Panc1 (cell line): ENCODE results near the gene CYSRT1. TPM values are rescaled to one million over a fixed set of nuclear protein-coding genes. Genes with fewer than 3 reads are reported as not detected.

Experiments
- ATAC-seq: fragments of 200-7000 bp; cut with Tn5 transposase; 2 replicates; pipeline ENCODE4 v1.9.1; 2020; ENCODE audit warnings: mild to moderate bottlenecking, moderate library complexity
- Bru-seq: library from RNA; stranded (reverse); fragments of 400-500 nt; gene quantifications from one replicate; lab custom pipeline; 2021; lab: Mats Ljungman, UMichigan
- BruChase-seq, 2 experiments: library from RNA; stranded (reverse); fragments of 400-500 nt; gene quantifications; one replicate each; lab custom pipeline; 2021; lab: Mats Ljungman, UMichigan
- BruUV-seq: library from RNA; stranded (reverse); fragments of 400-500 nt; replicated peaks from 2 replicates; lab custom pipeline; 2021; lab: Mats Ljungman, UMichigan
- CTCF ChIA-PET: fragments of 300-600 bp; sonication (Branson Sonifier 250); formaldehyde crosslinking; loops from one replicate; lab custom pipeline; 2022; ENCODE audit warnings: antibody characterized with exemption; lab: Charles Lee
- POLR2A ChIA-PET: fragments of 300-600 bp; sonication (Branson Sonifier 250); formaldehyde crosslinking; loops from one replicate; lab custom pipeline; 2022; ENCODE audit warnings: antibody characterized with exemption; lab: Charles Lee
- DNase-seq: peaks from one replicate; pipeline ENCODE4 v3.0.0-alpha.2; 2010; ENCODE audit warnings: low read depth, low spot score
- H3K27ac ChIP-seq: 2 replicates; pipeline ENCODE4 v1.5.1; 2011; ENCODE audit warnings: mild to moderate bottlenecking, low read length, inconsistent platforms
- H3K27me3 ChIP-seq: fragments of 200-500 bp; sonication (Bioruptor generic); 2 replicates; pipeline ENCODE4 v1.6.0; 2014; ENCODE audit warnings: low read length, inconsistent platforms; ENCODE audit not compliant: control insufficient read depth, insufficient read depth
- H3K36me3 ChIP-seq: fragments of 200-500 bp; sonication (Bioruptor generic); 2 replicates; pipeline ENCODE4 v1.5.1; 2014; ENCODE audit warnings: inconsistent platforms, mild to moderate bottlenecking, low read length, moderate library complexity; ENCODE audit not compliant: control insufficient read depth, insufficient read depth
- H3K4me1 ChIP-seq: 2 replicates; pipeline ENCODE4 v1.5.1; 2011; ENCODE audit warnings: inconsistent platforms, mild to moderate bottlenecking, low read length, moderate library complexity; ENCODE audit not compliant: control insufficient read depth, insufficient read depth
- H3K4me3 ChIP-seq, 2 experiments: 2 replicates each; pipeline ENCODE4 v1.5.1; 2011 to 2012; ENCODE audit warnings: low read depth in 2 of 2, low read length in 2 of 2, mild to moderate bottlenecking in 2 of 2, inconsistent platforms in 1 of 2, moderate library complexity in 1 of 2
- H3K9me3 ChIP-seq: fragments of 200-500 bp; sonication (Bioruptor generic); 2 replicates; pipeline ENCODE4 v1.5.1; 2014; ENCODE audit warnings: low read depth, mild to moderate bottlenecking, inconsistent platforms, low read length, moderate library complexity; ENCODE audit not compliant: control insufficient read depth, insufficient read depth
- POLR2AphosphoS5 ChIP-seq: IDR thresholded peaks from 2 replicates; pipeline ENCODE4 v1.6.1; 2012; ENCODE audit warnings: mild to moderate bottlenecking, low read depth, low read length, moderate library complexity
- SIN3A ChIP-seq: IDR thresholded peaks from 2 replicates; pipeline ENCODE4 v1.6.1; 2012; ENCODE audit warnings: low read depth, mild to moderate bottlenecking, low read length, moderate library complexity, borderline replicate concordance; ENCODE audit not compliant: insufficient read depth
- TCF7L2 ChIP-seq: IDR thresholded peaks from 2 replicates; pipeline ENCODE4 v1.6.1; 2011; ENCODE audit warnings: mild to moderate bottlenecking, low read depth, low read length, inconsistent platforms
- in situ Hi-C: cut with HindIII; loops from 2 replicates; pipeline ENCODE4 v1.10.0; 2016; ENCODE audit warnings: low sequenced_read_pairs, low pct_unique_long_range_greater_than_20kb
- intact Hi-C: fragments of 100-400 bp; cut with micrococcal nuclease; formaldehyde crosslinking; loops from one replicate; pipeline ENCODE4 v1.10.0; 2022; ENCODE audit not compliant: unreplicated experiment
- long read RNA-seq: library from polyadenylated mRNA; unstranded; transcript quantifications from one replicate; pipeline ENCODE4 v2.0.0, GENCODE V29; 2021; ENCODE audit not compliant: unreplicated experiment
- polyA plus RNA-seq: library from polyadenylated mRNA; unstranded; fragments of >200 nt; gene quantifications from one replicate; pipeline ENCODE4 v1.2.1, GENCODE V29; 2012; ENCODE audit warnings: missing spikeins; ENCODE audit not compliant: insufficient read length
- total RNA-seq: library from RNA; stranded (reverse); gene quantifications from one replicate; pipeline ENCODE4 v1.2.1, GENCODE V29; 2021; ENCODE audit not compliant: unreplicated experiment
- TF ChIP-seq, protein P1 (sequence below), 2 experiments: IDR thresholded peaks; 2 replicates each; pipeline ENCODE4 v1.6.1; 2011 to 2012; ENCODE audit warnings: low read depth in 2 of 2, control low read depth in 1 of 2, low read length in 1 of 2, mild to moderate bottlenecking in 1 of 2, moderate library complexity in 1 of 2; ENCODE audit not compliant: insufficient read depth in 1 of 2
- TF ChIP-seq, protein P2 (sequence below): fragments of 450-650 bp; IDR thresholded peaks from 2 replicates; pipeline ENCODE4 v1.5.1; 2017; ENCODE audit warnings: mild to moderate bottlenecking

Gene CYSRT1, protein sequence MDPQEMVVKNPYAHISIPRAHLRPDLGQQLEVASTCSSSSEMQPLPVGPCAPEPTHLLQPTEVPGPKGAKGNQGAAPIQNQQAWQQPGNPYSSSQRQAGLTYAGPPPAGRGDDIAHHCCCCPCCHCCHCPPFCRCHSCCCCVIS
- total RNA-seq = 0.67 TPM
- 2.3 TPM for polyA plus RNA-seq
- percentile 33 among the genes with signal in this experiment for Bru-seq, nascent RNA
- percentile 39 among the genes with signal in this experiment for BruChase-seq, experiment 1, labeled RNA remaining after a 2-hour chase
- BruChase-seq, experiment 2, labeled RNA remaining after a 6-hour chase = percentile 35 among the genes with signal in this experiment
- long read RNA-seq = 0 reads

DNA sequence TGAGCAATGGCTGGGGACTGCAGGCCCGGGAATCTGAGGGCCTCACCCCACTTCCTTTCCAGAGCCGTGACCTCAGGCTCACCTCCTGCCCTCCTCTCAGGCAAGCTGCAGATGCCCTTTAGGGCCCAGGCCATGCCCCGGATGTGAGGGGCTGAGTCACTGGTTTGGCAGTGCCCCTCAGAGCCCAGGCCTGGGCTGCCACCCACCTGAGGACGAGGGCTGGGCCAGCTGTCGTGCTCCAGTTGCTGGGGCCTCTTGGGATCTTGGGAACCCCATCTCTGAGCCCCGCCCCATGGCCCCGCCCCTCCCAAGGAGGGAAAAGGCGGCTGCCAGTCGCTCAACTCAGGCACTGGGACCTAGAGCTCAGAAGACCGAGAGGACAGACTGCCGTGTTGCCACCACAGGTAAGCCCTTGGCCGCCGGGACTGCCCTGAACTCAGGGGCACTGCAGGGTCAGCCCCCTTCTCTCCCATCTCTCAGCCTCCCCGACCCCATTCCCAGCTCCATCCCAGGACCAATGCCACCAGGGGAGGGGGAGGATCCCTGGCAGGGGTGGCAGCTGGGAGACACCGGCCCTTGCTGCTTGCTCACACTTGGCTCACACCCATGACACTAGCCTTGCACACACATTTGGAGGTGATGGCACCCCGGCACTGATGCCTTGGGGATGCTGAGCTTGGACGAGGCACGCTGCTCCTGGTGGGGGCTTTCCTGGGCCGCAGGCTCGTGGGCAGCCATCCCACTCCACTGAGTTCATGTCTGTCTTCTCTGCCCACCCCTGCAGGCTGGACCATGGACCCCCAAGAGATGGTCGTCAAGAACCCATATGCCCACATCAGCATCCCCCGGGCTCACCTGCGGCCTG is at the start of gene CYSRT1:
Gene CYSRT1, plus strand, starts transcription at position 345 of the 865 bp plus-strand sequence. Its CDS starts 448 bp downstream, at position 793.
- intact Hi-C loops (loop anchor here (5.0 kb wide), 1 partner anchor 108 kb away; no protein-coding TSS in a partner anchor), in situ Hi-C loops (no loop called here)
- Histone ChIP-seq H3K4me1 (peaks cover 11% of the 10 kb centered on the region), H3K9me3 (no peaks in the 10 kb centered on the region), H3K4me3 (peak within 1 kb of the TSS; percentile 67 to 72), H3K27me3 (no peaks in the 10 kb centered on the region), H3K36me3 (peaks cover 2% of the 10 kb centered on the region; the same call in 1 of the 2 replicates), H3K27ac (peak within 1 kb of the TSS; percentile 82)
- DNase-seq = no peak
- BruUV-seq = no TSS peak
- TF ChIP-seq, protein P1, sequence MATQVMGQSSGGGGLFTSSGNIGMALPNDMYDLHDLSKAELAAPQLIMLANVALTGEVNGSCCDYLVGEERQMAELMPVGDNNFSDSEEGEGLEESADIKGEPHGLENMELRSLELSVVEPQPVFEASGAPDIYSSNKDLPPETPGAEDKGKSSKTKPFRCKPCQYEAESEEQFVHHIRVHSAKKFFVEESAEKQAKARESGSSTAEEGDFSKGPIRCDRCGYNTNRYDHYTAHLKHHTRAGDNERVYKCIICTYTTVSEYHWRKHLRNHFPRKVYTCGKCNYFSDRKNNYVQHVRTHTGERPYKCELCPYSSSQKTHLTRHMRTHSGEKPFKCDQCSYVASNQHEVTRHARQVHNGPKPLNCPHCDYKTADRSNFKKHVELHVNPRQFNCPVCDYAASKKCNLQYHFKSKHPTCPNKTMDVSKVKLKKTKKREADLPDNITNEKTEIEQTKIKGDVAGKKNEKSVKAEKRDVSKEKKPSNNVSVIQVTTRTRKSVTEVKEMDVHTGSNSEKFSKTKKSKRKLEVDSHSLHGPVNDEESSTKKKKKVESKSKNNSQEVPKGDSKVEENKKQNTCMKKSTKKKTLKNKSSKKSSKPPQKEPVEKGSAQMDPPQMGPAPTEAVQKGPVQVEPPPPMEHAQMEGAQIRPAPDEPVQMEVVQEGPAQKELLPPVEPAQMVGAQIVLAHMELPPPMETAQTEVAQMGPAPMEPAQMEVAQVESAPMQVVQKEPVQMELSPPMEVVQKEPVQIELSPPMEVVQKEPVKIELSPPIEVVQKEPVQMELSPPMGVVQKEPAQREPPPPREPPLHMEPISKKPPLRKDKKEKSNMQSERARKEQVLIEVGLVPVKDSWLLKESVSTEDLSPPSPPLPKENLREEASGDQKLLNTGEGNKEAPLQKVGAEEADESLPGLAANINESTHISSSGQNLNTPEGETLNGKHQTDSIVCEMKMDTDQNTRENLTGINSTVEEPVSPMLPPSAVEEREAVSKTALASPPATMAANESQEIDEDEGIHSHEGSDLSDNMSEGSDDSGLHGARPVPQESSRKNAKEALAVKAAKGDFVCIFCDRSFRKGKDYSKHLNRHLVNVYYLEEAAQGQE (IDR thresholded peaks at IDR 0.05; ENCODE audit: insufficient read depth in 1 of 2, low read depth in 2 of 2, low read length in 1 of 2) = no peak
- TF ChIP-seq, protein P2, sequence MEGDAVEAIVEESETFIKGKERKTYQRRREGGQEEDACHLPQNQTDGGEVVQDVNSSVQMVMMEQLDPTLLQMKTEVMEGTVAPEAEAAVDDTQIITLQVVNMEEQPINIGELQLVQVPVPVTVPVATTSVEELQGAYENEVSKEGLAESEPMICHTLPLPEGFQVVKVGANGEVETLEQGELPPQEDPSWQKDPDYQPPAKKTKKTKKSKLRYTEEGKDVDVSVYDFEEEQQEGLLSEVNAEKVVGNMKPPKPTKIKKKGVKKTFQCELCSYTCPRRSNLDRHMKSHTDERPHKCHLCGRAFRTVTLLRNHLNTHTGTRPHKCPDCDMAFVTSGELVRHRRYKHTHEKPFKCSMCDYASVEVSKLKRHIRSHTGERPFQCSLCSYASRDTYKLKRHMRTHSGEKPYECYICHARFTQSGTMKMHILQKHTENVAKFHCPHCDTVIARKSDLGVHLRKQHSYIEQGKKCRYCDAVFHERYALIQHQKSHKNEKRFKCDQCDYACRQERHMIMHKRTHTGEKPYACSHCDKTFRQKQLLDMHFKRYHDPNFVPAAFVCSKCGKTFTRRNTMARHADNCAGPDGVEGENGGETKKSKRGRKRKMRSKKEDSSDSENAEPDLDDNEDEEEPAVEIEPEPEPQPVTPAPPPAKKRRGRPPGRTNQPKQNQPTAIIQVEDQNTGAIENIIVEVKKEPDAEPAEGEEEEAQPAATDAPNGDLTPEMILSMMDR = no peak
- TF ChIP-seq SIN3A (no peak), TCF7L2 (no peak)
- POLR2A ChIA-PET = no interaction called here
- CTCF ChIA-PET = no interaction called here
- no peak for ATAC-seq

DNA sequence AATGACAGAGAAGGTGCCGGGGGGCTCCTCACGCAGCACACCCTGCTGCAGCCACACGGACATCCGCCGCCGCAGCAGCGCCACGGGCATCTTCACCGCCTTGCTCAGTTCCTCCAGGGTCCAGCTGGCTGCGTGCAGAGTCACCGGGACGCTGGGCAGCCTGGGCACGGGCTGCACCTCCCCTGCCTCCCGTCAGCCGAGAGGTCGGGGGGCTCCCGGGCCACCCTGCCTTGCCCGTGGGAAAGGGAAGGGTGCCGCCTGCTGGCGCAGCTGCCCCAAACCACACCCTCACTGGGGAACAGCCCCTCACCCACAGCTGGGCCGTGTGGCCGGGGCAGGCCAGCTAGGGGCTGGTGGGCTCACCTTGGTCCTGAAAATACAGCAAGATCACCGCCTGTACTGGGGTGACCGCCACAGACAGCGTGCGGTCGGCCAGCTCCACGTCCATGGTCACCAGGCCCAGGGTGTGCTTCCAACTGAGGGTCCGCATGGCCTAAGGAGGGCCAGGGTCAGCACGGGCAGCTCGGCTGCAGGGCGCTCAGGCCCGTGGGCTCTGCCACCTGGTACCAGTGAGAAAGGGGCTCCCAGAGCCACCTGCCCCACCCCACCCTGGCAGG is 49.5 kb upstream of the CYSRT1 start:
- ChIA-PET POLR2A (no interaction called here), CTCF (interaction anchor here (0.9 kb wide), 1 partner anchor 52 kb away, joined by 3 read pairs; the partner anchor contains the start of gene RNF224)
- no peak for DNase-seq
- Histone ChIP-seq H3K27ac (no peak overlapping the region), H3K36me3 (no peaks in the 10 kb centered on the region), H3K4me3 (no peak overlapping the region), H3K27me3 (no peaks in the 10 kb centered on the region), H3K9me3 (no peaks in the 10 kb centered on the region), H3K4me1 (peaks cover 1% of the 10 kb centered on the region; the same call in 1 of the 2 replicates)
- intact Hi-C loops = no loop called here
- in situ Hi-C loops = no loop called here
- ATAC-seq = no peak
- TF ChIP-seq POLR2AphosphoS5 (no peak), TCF7L2 (no peak)
- no TSS peak for BruUV-seq
